ENCODE results near the gene ASCC3. TPM values are rescaled to one million over a fixed set of nuclear protein-coding genes. Genes with fewer than 3 reads are reported as not detected.
"Not testable (repeated sequence)": the region's sequence is repeated elsewhere in the genome, so short reads cannot be mapped to it uniquely, and the experiment has no call there.

The ASCC3 gene
- total RNA-seq, 1 experiment from 2014 or later, result 79.3 TPM

DNA sequence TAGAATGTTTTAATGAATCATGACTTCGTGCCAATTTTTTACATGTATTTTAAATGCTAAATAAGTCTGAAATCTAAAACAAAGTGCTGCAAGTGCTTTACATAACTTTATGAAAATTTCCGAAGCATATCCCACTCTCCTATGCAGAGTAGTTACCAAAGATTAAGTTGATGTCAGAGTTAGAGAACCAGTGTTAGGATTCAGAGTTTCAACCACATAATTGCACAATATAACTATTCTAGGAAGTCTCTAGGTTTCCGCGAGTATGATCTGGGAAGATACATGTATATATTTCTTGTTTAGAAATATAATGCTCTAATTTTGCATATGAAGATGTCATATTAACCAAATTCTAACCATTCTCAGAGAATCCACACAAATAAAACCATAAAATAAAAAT, 74.8 kb downstream of the ASCC3 start:
- no peak overlapping the region for H3K4me3 ChIP-seq
- no peaks in the 10 kb centered on the region for H3K9me3 ChIP-seq (replicated peaks)
- no peaks in the 10 kb centered on the region for H3K4me1 ChIP-seq
- no peaks in the 10 kb centered on the region for H3K27me3 ChIP-seq
- peaks cover 8% of the 10 kb centered on the region; the same call in 1 of the 2 replicates for H3K36me3 ChIP-seq
- DNase-seq, result no peak
- H3K27ac ChIP-seq, result no peak overlapping the region

DNA sequence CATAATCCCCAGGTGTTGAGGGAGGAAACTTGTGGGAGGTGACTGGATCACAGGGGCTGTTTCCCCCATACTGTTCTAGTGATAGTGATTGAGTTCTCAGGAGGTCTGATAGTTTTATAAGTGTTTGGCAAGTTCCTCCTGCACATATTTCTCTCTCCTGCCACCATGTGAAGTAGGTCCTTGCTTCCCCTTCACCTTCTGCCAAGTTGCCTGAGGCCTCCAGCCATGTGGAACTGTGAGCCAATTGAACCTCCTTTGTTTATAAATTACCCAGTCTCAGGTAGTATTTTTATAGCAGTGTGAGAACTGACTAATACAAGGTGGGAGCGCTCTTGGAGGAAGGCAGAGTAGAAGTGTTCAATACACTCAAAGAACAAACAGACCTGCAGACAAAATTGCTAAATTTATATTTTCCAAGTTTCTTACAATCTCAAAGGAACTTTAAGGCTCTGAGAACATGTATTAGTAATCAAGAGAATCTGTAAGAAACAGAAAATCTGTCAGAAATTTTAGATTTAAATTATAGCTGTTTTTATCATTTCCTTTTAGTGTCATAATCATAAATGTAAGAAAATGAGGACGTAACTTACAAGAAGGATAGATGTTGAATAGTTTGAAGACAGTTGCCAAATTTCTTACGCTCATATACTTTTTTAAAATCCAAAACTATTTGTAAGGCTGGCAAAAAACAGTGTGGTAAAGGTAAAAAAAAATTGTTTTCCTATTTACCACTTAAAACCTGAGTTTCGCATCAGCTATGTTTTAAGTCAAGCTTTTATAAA, 77.7 kb downstream of the ASCC3 start:
- Histone ChIP-seq H3K36me3 (peaks cover 8% of the 10 kb centered on the region; the same call in 1 of the 2 replicates), H3K4me1 (no peaks in the 10 kb centered on the region), H3K27me3 (no peaks in the 10 kb centered on the region), H3K4me3 (no peak overlapping the region), H3K9me3 (replicated peaks) (no peaks in the 10 kb centered on the region), H3K27ac (no peak overlapping the region)
- DNase-seq, result no peak

DNA sequence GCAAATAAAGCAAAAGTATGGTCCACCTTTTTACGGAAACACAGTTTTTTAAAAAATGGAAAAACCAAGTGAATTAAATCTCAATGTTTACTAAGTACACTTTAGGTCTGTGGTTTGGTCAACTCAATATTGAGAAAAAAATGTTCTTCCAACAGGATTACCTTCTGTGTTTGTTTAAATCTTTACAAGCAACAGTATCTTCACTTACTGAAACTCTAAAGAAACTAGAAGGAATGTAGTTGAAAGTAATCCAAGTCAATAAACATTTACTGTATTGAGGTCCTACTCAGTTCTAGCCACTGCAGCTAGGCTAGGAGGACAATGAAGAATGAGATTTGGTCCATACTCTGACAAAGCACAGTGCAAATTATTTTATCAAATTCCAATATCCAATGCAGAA, 80.1 kb downstream of the ASCC3 start:
- Histone ChIP-seq H3K4me1 (no peaks in the 10 kb centered on the region), H3K9me3 (replicated peaks) (no peaks in the 10 kb centered on the region), H3K36me3 (peaks cover 10% of the 10 kb centered on the region; the same call in 1 of the 2 replicates), H3K27ac (no peak overlapping the region), H3K4me3 (no peak overlapping the region), H3K27me3 (no peaks in the 10 kb centered on the region)
- DNase-seq, result no peak

DNA sequence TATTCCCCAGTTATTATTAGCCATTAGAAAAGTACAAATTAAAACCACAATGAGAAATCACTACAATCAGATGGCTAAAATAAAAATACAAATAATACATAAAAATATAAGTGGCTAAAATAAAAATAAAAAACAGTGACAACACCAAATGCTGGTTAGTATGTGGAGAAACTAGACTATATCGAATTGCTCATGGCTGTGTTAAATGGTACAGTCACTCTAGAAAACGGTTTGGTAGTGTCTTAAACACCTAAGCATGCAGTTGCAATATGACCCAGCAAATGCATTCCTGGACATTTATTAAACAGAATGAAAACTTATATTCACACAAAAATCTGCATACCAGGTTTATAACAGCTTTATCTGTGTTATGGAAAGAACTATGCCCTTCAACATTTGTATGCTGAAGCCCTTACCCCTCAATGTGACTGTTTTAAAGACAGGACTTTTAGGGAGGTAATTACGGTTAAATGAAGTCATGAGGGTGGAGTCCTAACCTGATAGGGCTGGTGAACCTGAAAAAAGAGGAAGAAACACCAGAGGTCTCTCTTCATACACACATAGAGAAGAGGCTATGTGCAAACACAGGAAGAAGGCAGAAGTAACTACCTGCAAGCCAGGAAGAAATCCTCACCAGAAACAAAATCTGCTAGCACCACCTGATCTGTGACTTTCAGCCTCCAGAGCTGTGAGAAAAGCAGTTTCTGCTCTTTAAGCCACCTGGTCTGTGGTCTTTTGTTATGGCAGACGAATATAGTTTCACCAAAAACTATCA, 84.9 kb downstream of the ASCC3 start:
- no peak overlapping the region for H3K4me3 ChIP-seq
- H3K27ac ChIP-seq, result no peak overlapping the region
- H3K9me3 ChIP-seq (replicated peaks), result no peaks in the 10 kb centered on the region
- no peak for DNase-seq
- peaks cover 26% of the 10 kb centered on the region; the same call in 1 of the 2 replicates for H3K36me3 ChIP-seq
- H3K27me3 ChIP-seq, result no peaks in the 10 kb centered on the region
- no peaks in the 10 kb centered on the region for H3K4me1 ChIP-seq

DNA sequence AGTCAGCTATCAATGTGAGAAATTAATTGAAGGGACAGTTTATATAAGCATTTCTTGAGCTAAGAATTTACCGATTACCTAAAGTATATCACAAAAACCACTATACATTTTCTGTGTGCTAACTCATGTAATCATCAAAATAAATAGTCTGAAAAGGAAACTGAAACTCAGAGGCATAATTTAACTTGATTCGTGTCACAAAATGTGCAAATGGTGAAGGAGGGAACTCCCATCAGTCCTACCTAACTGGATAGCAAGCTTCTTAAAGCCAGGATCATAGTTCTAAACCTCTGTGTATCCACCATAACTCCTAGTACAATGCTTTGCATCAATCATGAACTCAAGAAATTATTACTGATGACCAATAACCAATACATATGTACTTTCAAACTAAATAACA, 91.0 kb downstream of the ASCC3 start:
- Histone ChIP-seq H3K36me3 (peaks cover 29% of the 10 kb centered on the region), H3K27ac (no peak overlapping the region), H3K4me1 (no peaks in the 10 kb centered on the region), H3K4me3 (no peak overlapping the region), H3K9me3 (replicated peaks) (no peaks in the 10 kb centered on the region), H3K27me3 (no peaks in the 10 kb centered on the region)
- DNase-seq, result no peak

DNA sequence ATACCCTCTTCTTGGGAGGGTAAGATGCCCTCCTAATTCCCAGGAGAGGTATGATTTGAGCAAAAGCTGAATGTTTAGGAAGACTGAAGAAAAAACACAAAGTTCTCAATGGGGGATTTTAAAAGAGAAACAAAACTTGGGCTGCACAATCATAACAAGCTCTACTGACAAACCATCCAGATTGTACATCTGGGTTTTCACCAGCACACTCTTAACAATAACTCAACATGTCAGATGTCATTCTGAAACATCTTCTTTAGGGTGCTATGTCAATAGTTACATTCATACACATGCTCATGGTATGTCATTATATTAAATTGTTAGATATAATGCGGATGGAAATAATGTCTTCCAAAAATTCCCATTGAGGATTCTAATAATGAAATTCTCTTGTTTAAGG, 95.1 kb downstream of the ASCC3 start:
- H3K36me3 ChIP-seq, result peaks cover 12% of the 10 kb centered on the region
- no peak overlapping the region for H3K27ac ChIP-seq
- no peak for DNase-seq

DNA sequence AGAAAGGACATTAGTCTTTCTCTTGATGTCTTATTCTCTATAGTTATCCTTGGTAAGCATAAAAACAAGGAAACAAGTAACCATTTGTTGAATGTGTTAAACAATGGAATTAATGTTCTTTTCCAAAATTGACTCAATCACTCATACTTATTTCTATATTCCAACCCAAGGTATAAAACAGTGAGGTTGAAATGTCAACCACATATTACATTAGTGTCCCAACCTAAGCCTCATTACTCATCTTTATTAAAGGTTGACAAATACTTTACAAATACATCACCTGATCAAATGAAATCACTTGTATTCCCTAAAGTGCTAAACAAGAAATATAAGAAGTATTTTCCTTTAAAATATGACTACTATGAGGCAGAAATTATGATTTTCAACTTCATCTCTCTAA, 100.5 kb downstream of the ASCC3 start:
- H3K4me3 ChIP-seq, result no peak overlapping the region
- no peaks in the 10 kb centered on the region for H3K4me1 ChIP-seq
- H3K9me3 ChIP-seq (replicated peaks), result no peaks in the 10 kb centered on the region
- no peaks in the 10 kb centered on the region for H3K27me3 ChIP-seq
- H3K36me3 ChIP-seq, result peaks cover 5% of the 10 kb centered on the region; the same call in 1 of the 2 replicates
- no peak for DNase-seq
- H3K27ac ChIP-seq, result no peak overlapping the region

More for the DNA sequence above, 95.1 kb downstream of the ASCC3 start:
- Histone ChIP-seq H3K27me3 (no peaks in the 10 kb centered on the region), H3K9me3 (replicated peaks) (no peaks in the 10 kb centered on the region), H3K4me1 (no peaks in the 10 kb centered on the region), H3K4me3 (no peak overlapping the region)

DNA sequence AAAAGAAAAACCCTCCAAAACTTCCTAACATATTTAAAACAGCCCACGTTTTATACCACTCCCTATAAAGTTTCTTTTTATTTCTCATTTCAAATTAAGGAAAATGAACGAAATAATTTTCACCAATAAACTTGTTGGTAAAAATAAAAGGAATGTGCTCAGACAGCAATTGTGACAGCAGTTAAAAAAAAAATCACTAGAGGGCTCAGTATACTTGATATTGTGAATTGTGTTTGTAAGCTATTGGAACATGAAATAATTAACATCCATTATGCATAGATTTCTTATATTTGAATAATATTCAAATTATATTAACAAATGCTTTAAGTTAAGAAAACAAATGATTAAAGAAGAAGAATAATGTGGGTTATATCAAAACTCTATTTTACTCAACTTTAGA, 105.5 kb downstream of the ASCC3 start:
- Histone ChIP-seq H3K9me3 (replicated peaks) (no peaks in the 10 kb centered on the region), H3K27ac (no peak overlapping the region), H3K4me3 (no peak overlapping the region), H3K4me1 (no peaks in the 10 kb centered on the region), H3K27me3 (no peaks in the 10 kb centered on the region), H3K36me3 (peaks cover 5% of the 10 kb centered on the region; the same call in 1 of the 2 replicates)
- DNase-seq, result no peak

DNA sequence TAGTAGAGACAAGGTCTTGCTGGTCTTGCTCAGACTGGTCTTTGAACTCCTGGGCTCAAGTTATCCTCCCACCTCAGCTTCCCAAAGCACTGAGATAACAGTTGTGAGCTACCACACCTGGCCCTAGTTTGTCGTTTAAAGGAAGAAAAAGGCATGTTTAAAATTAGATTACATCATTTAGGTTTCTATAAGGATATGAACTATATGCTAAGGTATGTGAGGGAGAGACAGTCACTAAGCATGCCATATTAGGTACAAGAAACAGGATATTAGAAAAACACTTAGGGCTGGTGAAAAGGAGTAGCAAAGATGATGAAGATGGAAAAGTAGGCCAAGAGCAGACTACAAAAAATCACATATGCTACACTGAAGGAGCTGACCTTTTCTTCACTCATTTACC, 106.4 kb downstream of the ASCC3 start:
- no peaks in the 10 kb centered on the region for H3K27me3 ChIP-seq
- H3K4me1 ChIP-seq, result no peaks in the 10 kb centered on the region
- no peak overlapping the region for H3K4me3 ChIP-seq
- H3K27ac ChIP-seq, result no peak overlapping the region
- DNase-seq, result no peak
- H3K9me3 ChIP-seq (replicated peaks), result no peaks in the 10 kb centered on the region
- peaks cover 5% of the 10 kb centered on the region; the same call in 1 of the 2 replicates for H3K36me3 ChIP-seq

DNA sequence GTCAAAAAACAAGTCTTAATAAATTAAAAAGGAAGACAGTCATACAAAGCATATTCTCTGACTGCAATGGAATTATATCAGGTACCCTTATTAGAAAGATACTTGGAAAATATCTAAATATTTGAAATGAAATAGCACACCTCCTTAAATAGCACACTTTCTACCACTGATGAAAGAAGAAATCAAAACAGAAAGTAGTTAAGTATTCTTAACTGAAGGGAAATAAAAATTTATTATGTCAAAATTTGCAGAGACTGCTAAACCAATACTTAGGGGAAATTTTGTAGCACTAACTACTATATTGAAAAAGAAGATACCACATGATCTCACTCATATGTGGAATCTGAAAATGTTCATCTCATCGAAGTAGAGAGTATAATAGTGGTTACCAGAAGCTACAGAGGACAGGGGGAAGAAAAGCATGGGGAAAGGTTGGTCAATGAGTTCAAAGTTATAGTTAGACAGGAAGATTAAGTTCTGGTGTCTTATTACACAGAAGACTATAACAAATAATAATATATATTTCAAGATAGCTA, 112.2 kb downstream of the ASCC3 start:
- Histone ChIP-seq H3K4me3 (no peak overlapping the region), H3K27ac (no peak overlapping the region), H3K4me1 (no peaks in the 10 kb centered on the region), H3K27me3 (no peaks in the 10 kb centered on the region), H3K36me3 (peaks cover 32% of the 10 kb centered on the region), H3K9me3 (replicated peaks) (peaks cover 3% of the 10 kb centered on the region; the same call in 1 of the 2 replicates)
- DNase-seq, result no peak

DNA sequence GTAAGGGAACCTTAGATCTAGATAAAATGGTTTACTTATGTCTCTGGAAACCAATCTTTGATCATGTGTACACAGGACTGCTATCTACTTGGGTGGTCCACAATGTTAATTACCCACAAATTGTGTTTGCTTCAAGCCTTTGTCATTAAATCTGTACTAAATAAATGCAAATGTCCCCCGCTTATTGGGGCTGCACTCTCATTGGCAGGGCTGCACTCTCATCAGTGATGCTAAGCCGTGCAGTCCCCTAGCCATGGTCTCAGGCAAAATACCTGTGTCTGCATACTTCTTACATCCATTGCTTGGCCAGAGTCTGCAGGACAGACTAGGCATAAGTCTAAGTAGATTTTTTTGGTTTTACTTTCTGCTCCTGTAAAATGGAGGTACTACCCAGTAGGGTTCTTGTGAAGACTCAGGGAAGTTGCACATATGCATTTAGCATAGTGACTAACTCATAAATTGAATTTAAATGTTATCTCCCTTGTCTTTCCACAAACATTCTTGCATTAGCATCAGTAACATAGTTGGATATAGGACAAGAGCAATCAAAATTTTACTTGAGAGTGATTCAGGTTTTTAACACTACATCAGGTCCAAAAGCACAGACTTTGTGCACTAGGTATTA, 117.4 kb downstream of the ASCC3 start:
- H3K27ac ChIP-seq, result no peak overlapping the region

DNA sequence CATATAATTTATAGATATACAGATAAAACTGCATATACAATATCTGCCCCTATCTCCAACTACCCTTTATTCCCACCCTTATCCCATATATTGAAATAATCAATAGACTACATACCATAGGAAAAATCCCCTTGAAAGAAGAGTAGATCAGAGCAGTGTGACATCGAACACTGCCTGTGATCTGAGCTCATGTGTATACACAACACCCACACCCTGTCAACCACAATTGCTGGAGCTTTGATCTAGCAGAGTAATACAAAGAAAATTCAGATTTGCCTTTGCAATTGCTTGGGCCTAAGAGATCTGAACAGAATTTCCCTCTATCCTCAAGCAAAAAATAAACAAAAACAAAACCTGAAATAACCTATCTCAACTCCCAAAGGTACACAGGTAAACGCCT, 119.3 kb downstream of the ASCC3 start:
- Histone ChIP-seq H3K4me3 (no peak overlapping the region), H3K9me3 (replicated peaks) (peaks cover 12% of the 10 kb centered on the region), H3K27ac (no peak overlapping the region), H3K36me3 (peaks cover 75% of the 10 kb centered on the region), H3K4me1 (no peaks in the 10 kb centered on the region), H3K27me3 (no peaks in the 10 kb centered on the region)
- no peak for DNase-seq

More for the DNA sequence above, 117.4 kb downstream of the ASCC3 start:
- no peak for DNase-seq
- no peaks in the 10 kb centered on the region for H3K4me1 ChIP-seq
- H3K4me3 ChIP-seq, result no peak overlapping the region
- peaks cover 75% of the 10 kb centered on the region for H3K36me3 ChIP-seq
- H3K27me3 ChIP-seq, result no peaks in the 10 kb centered on the region
- H3K9me3 ChIP-seq (replicated peaks), result peaks cover 12% of the 10 kb centered on the region

DNA sequence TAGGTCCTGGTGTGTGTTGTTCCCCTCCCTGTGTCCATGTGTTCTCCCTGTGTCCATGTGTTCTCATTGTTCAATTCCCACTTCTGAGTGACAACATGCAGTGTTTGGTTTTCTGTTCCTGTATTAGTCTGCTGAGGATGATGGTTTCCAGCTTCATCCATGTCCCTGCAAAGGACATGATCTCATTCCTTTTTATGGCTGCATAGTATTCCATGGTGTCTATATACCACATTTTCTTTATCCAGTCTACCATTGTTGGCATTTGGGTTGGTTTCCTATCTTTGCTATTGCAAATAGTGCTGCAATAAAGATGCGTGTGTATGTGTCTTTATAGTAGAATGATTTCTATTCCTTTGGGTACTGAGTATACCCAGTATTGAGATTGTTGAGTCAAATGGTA, 122.7 kb downstream of the ASCC3 start:
- peaks cover 55% of the 10 kb centered on the region for H3K36me3 ChIP-seq
- H3K27ac ChIP-seq, result not testable (repeated sequence)

DNA sequence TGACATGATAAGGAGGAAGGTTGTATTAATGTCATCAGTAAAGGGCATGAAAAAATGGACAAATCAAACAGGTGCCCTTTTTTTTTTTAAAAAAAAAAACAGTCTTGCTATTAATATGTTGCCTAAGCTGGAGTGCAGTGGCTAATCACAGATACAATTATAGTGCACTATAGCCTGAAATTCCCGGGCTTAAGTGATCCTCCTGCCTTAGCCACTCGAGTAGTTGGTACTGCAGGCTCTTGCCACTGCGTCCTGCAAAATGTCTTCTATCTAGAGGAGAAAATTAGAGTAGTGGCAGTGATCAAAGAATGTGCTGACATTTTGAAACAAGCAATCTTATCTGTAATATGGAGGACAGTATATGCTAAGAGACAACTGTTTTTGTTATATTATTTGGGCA, 127.7 kb downstream of the ASCC3 start:
- Histone ChIP-seq H3K27ac (no peak overlapping the region), H3K27me3 (no peaks in the 10 kb centered on the region), H3K36me3 (peaks cover 14% of the 10 kb centered on the region), H3K4me1 (no peaks in the 10 kb centered on the region), H3K9me3 (replicated peaks) (no peaks in the 10 kb centered on the region), H3K4me3 (no peak overlapping the region)
- DNase-seq, result no peak

More for the DNA sequence above, 122.7 kb downstream of the ASCC3 start:
- H3K4me1 ChIP-seq; H3K4me3 ChIP-seq; H3K9me3 ChIP-seq (replicated peaks); H3K27me3 ChIP-seq; DNase-seq: not testable (repeated sequence)

DNA sequence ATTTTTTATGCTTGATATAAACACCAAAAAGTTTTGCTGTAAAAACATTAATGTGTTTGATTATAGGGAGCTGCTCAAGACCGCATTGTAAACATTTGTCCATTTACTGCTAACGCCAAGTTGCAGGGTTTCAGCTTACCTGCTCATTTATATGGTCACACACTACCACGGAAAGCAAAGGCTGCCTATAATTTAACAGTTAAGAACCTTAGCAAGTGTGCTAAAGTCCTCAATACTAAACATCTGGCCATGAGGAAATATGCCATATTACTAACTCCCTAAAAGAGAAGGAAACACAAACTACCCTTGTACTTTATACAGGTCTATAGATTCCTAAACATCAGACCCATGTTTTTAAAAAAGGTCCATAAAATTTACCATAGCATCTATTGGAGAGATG, 129.5 kb downstream of the ASCC3 start:
- Histone ChIP-seq H3K27ac (no peak overlapping the region), H3K4me3 (no peak overlapping the region), H3K27me3 (no peaks in the 10 kb centered on the region), H3K9me3 (replicated peaks) (no peaks in the 10 kb centered on the region), H3K4me1 (no peaks in the 10 kb centered on the region), H3K36me3 (peaks cover 14% of the 10 kb centered on the region)
- DNase-seq, result no peak
